K562 (cell line): Measurements from ENCODE around the gene ARHGAP23. TPM values are rescaled to one million over a fixed set of nuclear protein-coding genes. Genes with fewer than 3 reads are reported as not detected.
A peak's percentile ranks its signal among the peaks of the same experiment; 100 is the strongest.

Experiments used
- ATAC-seq: fragments of 200-7000 bp; cut with Tn5 transposase; 3 replicates; pipeline ENCODE4 v1.9.1; 2020; ENCODE audit warnings: moderate library complexity
- BruUV-seq: library from RNA; stranded (reverse); fragments of 400-500 nt; replicated peaks from 2 replicates; lab custom pipeline; 2021; lab: Mats Ljungman, UMichigan
- CTCF ChIA-PET: fragments of 300-600 bp; formaldehyde crosslinking; extraction: SDS; loops from one replicate; lab custom pipeline; 2021; ENCODE audit warnings: low intra/inter-chr PET ratio; lab: Yijun Ruan, JAX
- POLR2A ChIA-PET: fragments of 300-600, 350-650 bp; sonication (Branson Sonifier 250); formaldehyde crosslinking; extraction: SDS; loops from one replicate; lab custom pipeline; 2021; ENCODE audit warnings: antibody characterized with exemption, inconsistent platforms; lab: Yijun Ruan, JAX
- DNase-seq, 4 experiments: peaks; one replicate each; pipeline versions ENCODE4 v3.0.0 to v3.0.0-alpha.2; 2011 to 2018; ENCODE audit warnings: low spot score in 3 of 4, mixed read lengths in 3 of 4; ENCODE audit errors: extremely low read depth in 1 of 4
- FAIRE-seq: peaks from 2 replicates; lab custom pipeline; 2011; peaks lifted over from hg19 to GRCh38; lab: Jason Lieb, UNC
- H2AFZ ChIP-seq: 2 replicates; pipeline ENCODE4 v1.6.0; 2011; ENCODE audit warnings: low read depth, low read length, control low read depth, inconsistent platforms
- H3K27ac ChIP-seq: fragments of 200-600 bp; 3 replicates; pipeline ENCODE4 v1.8.0; 2011; ENCODE audit warnings: low read depth, mild to moderate bottlenecking, control low read depth, inconsistent platforms, low read length, moderate library complexity, mixed read lengths; ENCODE audit errors: extremely low read depth
- H3K27me3 ChIP-seq, 2 experiments: fragments of 300-600 bp in 1 of 2; 2 replicates in 1 of 2; 3 replicates in 1 of 2; pipeline versions ENCODE4 v1.6.0 to v1.8.0; 2011; ENCODE audit warnings: inconsistent platforms in 2 of 2, low read length in 2 of 2, mild to moderate bottlenecking in 1 of 2, mixed read lengths in 1 of 2, moderate library complexity in 1 of 2; ENCODE audit not compliant: control insufficient read depth in 2 of 2, insufficient read depth in 2 of 2
- H3K36me3 ChIP-seq: fragments of 300-600 bp; 3 replicates; pipeline ENCODE4 v1.8.0; 2011; ENCODE audit warnings: mild to moderate bottlenecking, low read length, inconsistent platforms; ENCODE audit not compliant: control insufficient read depth, insufficient read depth
- H3K4me1 ChIP-seq, 2 experiments: fragments of 200-600 bp in 1 of 2; replicated peaks in 1 of 2; 2 replicates in 1 of 2; 3 replicates in 1 of 2; pipeline versions ENCODE4 v1.5.1 to v1.8.0; 2011; ENCODE audit warnings: inconsistent platforms in 2 of 2, low read length in 2 of 2, mild to moderate bottlenecking in 1 of 2, mixed read lengths in 1 of 2, moderate library complexity in 1 of 2; ENCODE audit not compliant: control insufficient read depth in 2 of 2, insufficient read depth in 2 of 2
- H3K4me2 ChIP-seq: 2 replicates; pipeline ENCODE4 v1.6.1; 2011; ENCODE audit warnings: low read length, control low read depth, inconsistent platforms, mixed read lengths; ENCODE audit not compliant: insufficient read depth
- H3K4me3 ChIP-seq: fragments of 200-600 bp; sonication (generic), shearing (Covaris generic); 2 replicates; pipeline ENCODE4 v1.5.1; 2016; ENCODE audit warnings: control low read depth, inconsistent platforms
- H3K79me2 ChIP-seq: fragments of 200-600 bp; 3 replicates; pipeline ENCODE4 v1.8.0; 2011; ENCODE audit warnings: low read length, inconsistent platforms; ENCODE audit not compliant: control insufficient read depth, insufficient read depth
- H3K9ac ChIP-seq, 2 experiments: 2 replicates each; pipeline versions ENCODE4 v1.6.0 to v1.6.1; 2011; ENCODE audit warnings: low read depth in 2 of 2, low read length in 2 of 2, control low read depth in 1 of 2, inconsistent platforms in 1 of 2, mild to moderate bottlenecking in 1 of 2, mixed read lengths in 1 of 2; ENCODE audit not compliant: insufficient read depth in 1 of 2
- H3K9me1 ChIP-seq: one replicate; pipeline ENCODE4 v1.6.0; 2011; ENCODE audit warnings: inconsistent platforms, mild to moderate bottlenecking, low read length, moderate library complexity; ENCODE audit not compliant: control insufficient read depth, insufficient read depth
- H3K9me3 ChIP-seq: replicated peaks from 2 replicates; pipeline ENCODE4 v1.5.1; 2011; ENCODE audit warnings: low read depth, low read length, inconsistent platforms; ENCODE audit not compliant: control insufficient read depth, insufficient read depth
- H4K20me1 ChIP-seq: replicated peaks from 2 replicates; pipeline ENCODE4 v1.6.1; 2011; ENCODE audit warnings: low read length, inconsistent platforms, mixed read lengths; ENCODE audit not compliant: control insufficient read depth, insufficient read depth
- ARNT ChIP-seq, 2 experiments: fragments of 450-650 bp; IDR thresholded peaks; 2 replicates each; pipeline ENCODE4 v1.6.1; 2016; ENCODE audit warnings: mild to moderate bottlenecking in 1 of 2
- COPS2 ChIP-seq: fragments of 450-650 bp; conservative IDR thresholded peaks from 2 replicates; pipeline ENCODE4 v1.6.1; 2016; ENCODE audit warnings: mild to moderate bottlenecking, moderate library complexity
- ESRRB ChIP-seq: fragments of 250-450 bp; sonication (Bioruptor Pico); IDR thresholded peaks from 2 replicates; pipeline ENCODE4 v1.5.0; 2020; ENCODE audit warnings: mild to moderate bottlenecking, moderate library complexity, borderline replicate concordance
- MCM3 ChIP-seq: fragments of 450-650 bp; IDR thresholded peaks from 2 replicates; pipeline ENCODE4 v1.6.1; 2016
- NCOA6 ChIP-seq: fragments of 450-650 bp; IDR thresholded peaks from 2 replicates; pipeline ENCODE4 v1.6.1; 2017; ENCODE audit warnings: mild to moderate bottlenecking
- RBM15 ChIP-seq: fragments of 200-400 bp; formaldehyde crosslinking; IDR thresholded peaks from 2 replicates; pipeline ENCODE4 v1.6.1; 2018; ENCODE audit warnings: mild to moderate bottlenecking, low read length, moderate library complexity; ENCODE audit not compliant: insufficient read depth
- RUNX1 ChIP-seq: sonication (generic); IDR thresholded peaks from 2 replicates; pipeline ENCODE4 v1.6.1; 2016; ENCODE audit warnings: antibody characterized with exemption, low read depth
- TSC22D4 ChIP-seq: fragments of 450-650 bp; IDR thresholded peaks from 2 replicates; pipeline ENCODE4 v1.6.1; 2016; ENCODE audit warnings: missing genetic modification characterization, missing biosample characterization, control low read depth
- ZNF316 ChIP-seq: fragments of 450-650 bp; IDR thresholded peaks from 2 replicates; pipeline ENCODE4 v1.6.1; 2016
- ZNF740 ChIP-seq, 3 experiments: fragments of 200-800 bp in 1 of 3; sonication (Bioruptor generic) in 1 of 3; sonication (generic) in 1 of 3; formaldehyde crosslinking in 1 of 3; IDR thresholded peaks; 2 replicates each; pipeline versions ENCODE4 v1.6.1 to v1.8.0; 2016 to 2022; ENCODE audit warnings: mild to moderate bottlenecking in 2 of 3, missing compliant biosample characterization in 2 of 3, missing genetic modification characterization in 2 of 3, missing genetic modification reagents in 1 of 3
- WGBS: fragments of 100-300 bp; shearing (Covaris generic); methylation state at CpG from one replicate; pipeline ENCODE4 v1.1.6; 2016; ENCODE audit warnings: low coverage, mixed read lengths; ENCODE audit not compliant: insufficient coverage; ENCODE audit errors: missing lambda C conversion rate; 5-methylcytosine and 5-hydroxymethylcytosine counted together
- in situ Hi-C: fragments of 300-500 bp; cut with MboI; formaldehyde crosslinking; loops from 4 replicates; pipeline ENCODE4 v1.15.0; 2018; ENCODE audit warnings: inconsistent platforms, mixed read lengths
- intact Hi-C: fragments of 100-400 bp; cut with micrococcal nuclease; formaldehyde crosslinking; loops from 2 replicates; pipeline ENCODE4 v1.14.2; 2022
- polyA plus RNA-seq, 8 experiments: library from polyadenylated mRNA; depleted of rRNA in 4 of 8; stranded (reverse) in 5 of 8; unstranded in 3 of 8; fragments of >200 nt; fragmentation: Nextera tagmentation in 2 of 8; fragmentation: Illumina TruSeq in 1 of 8; extraction: Ambion mirVana in 2 of 8; extraction: Trizol in 1 of 8; gene quantifications; 2 replicates each; pipeline versions ENCODE4 v1.2.1 to v1.2.3, GENCODE V29; 2011 to 2014; ENCODE audit warnings: inconsistent platforms in 1 of 8, missing spikeins in 1 of 8
- total RNA-seq, 7 experiments: library from RNA; depleted of rRNA in 6 of 7; stranded (reverse); fragments of >200 nt in 6 of 7; fragmentation: Illumina TruSeq in 2 of 7; extraction: Trizol in 2 of 7; gene quantifications; 2 replicates each; pipeline versions ENCODE4 v1.2.1 to v1.2.3, GENCODE V29; 2011 to 2021; ENCODE audit warnings: low replicate concordance in 1 of 7
- TF ChIP-seq, protein P1 (sequence below): sonication (generic); formaldehyde crosslinking; IDR thresholded peaks from 2 replicates; pipeline ENCODE4 v1.8.1; 2023; ENCODE audit warnings: missing genetic modification reagents, mild to moderate bottlenecking, borderline replicate concordance
- TF ChIP-seq, protein P2 (sequence below), 2 experiments: IDR thresholded peaks in 1 of 2; conservative IDR thresholded peaks in 1 of 2; 2 replicates each; pipeline ENCODE4 v1.6.1; 2016; ENCODE audit warnings: low read depth in 2 of 2, mild to moderate bottlenecking in 1 of 2, missing compliant biosample characterization in 1 of 2, missing genetic modification characterization in 1 of 2, moderate library complexity in 1 of 2
- TF ChIP-seq, protein P3 (sequence below): fragments of 450-650 bp; IDR thresholded peaks from 2 replicates; pipeline ENCODE4 v1.6.1; 2016

ARHGAP23 gene
- total and polyA plus RNA-seq, 9 of the 15 experiments (the other 6 are each of a cell fraction or from before 2014, with no cell fraction given): 0.01 to 2.7 (median 0.70) TPM

DNA sequence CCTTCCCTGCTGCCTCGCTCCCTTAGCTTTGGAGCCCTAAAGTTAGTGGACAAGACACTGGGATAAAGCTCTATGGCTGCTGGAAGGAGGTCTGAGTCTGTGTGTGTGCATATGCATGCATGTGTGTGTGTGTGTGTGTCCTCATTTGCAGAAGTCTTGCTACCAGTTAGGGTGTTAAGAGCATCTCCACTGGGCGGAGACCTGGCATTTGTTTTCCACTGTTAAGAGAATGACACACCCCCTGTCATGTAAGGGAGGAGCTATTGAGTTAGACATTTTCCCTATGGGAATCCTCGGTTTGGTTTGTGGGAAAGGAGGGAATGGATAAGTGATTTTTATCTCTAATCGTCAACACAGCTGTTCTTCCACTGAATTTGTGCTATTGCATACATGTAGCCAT, 24.8 kb upstream of the ARHGAP23 start:
- H2AFZ ChIP-seq: no peak overlapping the region
- H3K4me3 ChIP-seq: no peak overlapping the region
- peaks cover 5% of the 10 kb centered on the region for H3K9me1 ChIP-seq
- ATAC-seq: peak; percentile 69
- CTCF ChIA-PET: no interaction called here
- in situ Hi-C loops (no loop called here), intact Hi-C loops (no loop called here)
- 0 out of 2 replicates have a peak, but pooled peaks cover 3% of the 10 kb centered on the region for H4K20me1 ChIP-seq
- H3K4me2 ChIP-seq: no peak overlapping the region
- no peaks in the 10 kb centered on the region for H3K79me2 ChIP-seq
- POLR2A ChIA-PET: interaction anchor here (0.6 to 0.9 kb wide), 5 partner anchors 11 to 874 kb away, joined by 3 to 4 read pairs (median 3); no protein-coding TSS in a partner anchor
- no TSS peak for BruUV-seq
- no peaks in the 10 kb centered on the region; a peak in 2 of 5 replicates for H3K4me1 ChIP-seq
- H3K36me3 ChIP-seq: peaks cover 23% of the 10 kb centered on the region; the same call in 2 of the 3 replicates
- H3K27ac ChIP-seq: no peak overlapping the region
- WGBS: 51% methylated on average over 3 of the region's 4 CpGs
- no peak overlapping the region for H3K9ac ChIP-seq
- FAIRE-seq: no peak
- no peaks in the 10 kb centered on the region for H3K9me3 ChIP-seq
- H3K27me3 ChIP-seq: no peaks in the 10 kb centered on the region
- no peak for TF ChIP-seq COPS2
- TF ChIP-seq, protein P1, sequence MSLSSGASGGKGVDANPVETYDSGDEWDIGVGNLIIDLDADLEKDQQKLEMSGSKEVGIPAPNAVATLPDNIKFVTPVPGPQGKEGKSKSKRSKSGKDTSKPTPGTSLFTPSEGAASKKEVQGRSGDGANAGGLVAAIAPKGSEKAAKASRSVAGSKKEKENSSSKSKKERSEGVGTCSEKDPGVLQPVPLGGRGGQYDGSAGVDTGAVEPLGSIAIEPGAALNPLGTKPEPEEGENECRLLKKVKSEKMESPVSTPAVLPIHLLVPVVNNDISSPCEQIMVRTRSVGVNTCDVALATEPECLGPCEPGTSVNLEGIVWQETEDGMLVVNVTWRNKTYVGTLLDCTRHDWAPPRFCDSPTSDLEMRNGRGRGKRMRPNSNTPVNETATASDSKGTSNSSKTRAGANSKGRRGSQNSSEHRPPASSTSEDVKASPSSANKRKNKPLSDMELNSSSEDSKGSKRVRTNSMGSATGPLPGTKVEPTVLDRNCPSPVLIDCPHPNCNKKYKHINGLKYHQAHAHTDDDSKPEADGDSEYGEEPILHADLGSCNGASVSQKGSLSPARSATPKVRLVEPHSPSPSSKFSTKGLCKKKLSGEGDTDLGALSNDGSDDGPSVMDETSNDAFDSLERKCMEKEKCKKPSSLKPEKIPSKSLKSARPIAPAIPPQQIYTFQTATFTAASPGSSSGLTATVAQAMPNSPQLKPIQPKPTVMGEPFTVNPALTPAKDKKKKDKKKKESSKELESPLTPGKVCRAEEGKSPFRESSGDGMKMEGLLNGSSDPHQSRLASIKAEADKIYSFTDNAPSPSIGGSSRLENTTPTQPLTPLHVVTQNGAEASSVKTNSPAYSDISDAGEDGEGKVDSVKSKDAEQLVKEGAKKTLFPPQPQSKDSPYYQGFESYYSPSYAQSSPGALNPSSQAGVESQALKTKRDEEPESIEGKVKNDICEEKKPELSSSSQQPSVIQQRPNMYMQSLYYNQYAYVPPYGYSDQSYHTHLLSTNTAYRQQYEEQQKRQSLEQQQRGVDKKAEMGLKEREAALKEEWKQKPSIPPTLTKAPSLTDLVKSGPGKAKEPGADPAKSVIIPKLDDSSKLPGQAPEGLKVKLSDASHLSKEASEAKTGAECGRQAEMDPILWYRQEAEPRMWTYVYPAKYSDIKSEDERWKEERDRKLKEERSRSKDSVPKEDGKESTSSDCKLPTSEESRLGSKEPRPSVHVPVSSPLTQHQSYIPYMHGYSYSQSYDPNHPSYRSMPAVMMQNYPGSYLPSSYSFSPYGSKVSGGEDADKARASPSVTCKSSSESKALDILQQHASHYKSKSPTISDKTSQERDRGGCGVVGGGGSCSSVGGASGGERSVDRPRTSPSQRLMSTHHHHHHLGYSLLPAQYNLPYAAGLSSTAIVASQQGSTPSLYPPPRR (CRISPR knock-in tag): no peak
- TF ChIP-seq, protein P2, sequence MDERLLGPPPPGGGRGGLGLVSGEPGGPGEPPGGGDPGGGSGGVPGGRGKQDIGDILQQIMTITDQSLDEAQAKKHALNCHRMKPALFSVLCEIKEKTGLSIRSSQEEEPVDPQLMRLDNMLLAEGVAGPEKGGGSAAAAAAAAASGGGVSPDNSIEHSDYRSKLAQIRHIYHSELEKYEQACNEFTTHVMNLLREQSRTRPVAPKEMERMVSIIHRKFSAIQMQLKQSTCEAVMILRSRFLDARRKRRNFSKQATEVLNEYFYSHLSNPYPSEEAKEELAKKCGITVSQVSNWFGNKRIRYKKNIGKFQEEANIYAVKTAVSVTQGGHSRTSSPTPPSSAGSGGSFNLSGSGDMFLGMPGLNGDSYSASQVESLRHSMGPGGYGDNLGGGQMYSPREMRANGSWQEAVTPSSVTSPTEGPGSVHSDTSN (CRISPR knock-in tag; IDR thresholded peaks at IDR 0.05; ENCODE audit: low read depth): no peak
- TF ChIP-seq, protein P2 (tag; conservative IDR thresholded peaks at IDR 0.05; ENCODE audit: low read depth): peak; percentile 26; the same call in 1 of the 2 replicates
- TF ChIP-seq RUNX1: no peak
- TF ChIP-seq ESRRB: no peak
- TF ChIP-seq ZNF316: no peak
- no peak for TF ChIP-seq RBM15
- TF ChIP-seq, protein P3, sequence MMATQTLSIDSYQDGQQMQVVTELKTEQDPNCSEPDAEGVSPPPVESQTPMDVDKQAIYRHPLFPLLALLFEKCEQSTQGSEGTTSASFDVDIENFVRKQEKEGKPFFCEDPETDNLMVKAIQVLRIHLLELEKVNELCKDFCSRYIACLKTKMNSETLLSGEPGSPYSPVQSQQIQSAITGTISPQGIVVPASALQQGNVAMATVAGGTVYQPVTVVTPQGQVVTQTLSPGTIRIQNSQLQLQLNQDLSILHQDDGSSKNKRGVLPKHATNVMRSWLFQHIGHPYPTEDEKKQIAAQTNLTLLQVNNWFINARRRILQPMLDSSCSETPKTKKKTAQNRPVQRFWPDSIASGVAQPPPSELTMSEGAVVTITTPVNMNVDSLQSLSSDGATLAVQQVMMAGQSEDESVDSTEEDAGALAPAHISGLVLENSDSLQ: peak; percentile 53
- TF ChIP-seq TSC22D4 (tag): no peak
- no peak for TF ChIP-seq MCM3
- no peak for TF ChIP-seq ZNF740 (CRISPR knock-in tag; IDR thresholded peaks at IDR 0.05)
- no peak for TF ChIP-seq ZNF740 (tag; IDR thresholded peaks at IDR 0.05)
- TF ChIP-seq ARNT (IDR thresholded peaks at IDR 0.05): no peak
- TF ChIP-seq NCOA6: no peak
- DNase-seq: no peak
